NT2/D1 (cell line): ENCODE data around the gene PRKG1.

Experiments
- SUZ12 ChIP-seq: IDR thresholded peaks from 2 replicates; pipeline ENCODE4 v1.6.1; 2011; ENCODE audit not compliant: insufficient read length, insufficient read depth; ENCODE audit errors: extremely low read depth
- YY1 ChIP-seq: IDR thresholded peaks from 2 replicates; pipeline ENCODE4 v1.6.1; 2011; ENCODE audit not compliant: insufficient read length, insufficient read depth
- ZNF274 ChIP-seq: IDR thresholded peaks from 2 replicates; pipeline ENCODE4 v1.6.1; 2011; ENCODE audit warnings: mild to moderate bottlenecking, low read depth, low read length

DNA sequence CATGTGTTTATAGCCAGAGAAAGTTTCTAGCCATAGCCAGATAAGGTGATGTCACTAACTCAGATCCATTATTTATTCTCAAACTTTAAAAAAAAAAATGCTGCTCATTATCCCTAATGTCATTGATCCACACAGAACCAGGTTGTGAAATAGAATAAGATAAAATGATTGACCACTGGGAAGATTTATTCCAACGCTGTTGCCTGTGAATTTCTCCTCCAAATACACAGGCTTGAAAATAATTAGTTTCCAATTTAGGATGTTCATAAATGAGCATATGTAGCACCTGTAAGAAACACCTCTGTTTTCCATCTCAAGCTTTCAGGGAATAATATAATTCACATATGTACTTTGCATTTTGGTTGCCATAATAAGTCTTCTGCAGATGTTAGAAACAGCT, 956.7 kb downstream of the PRKG1 start:
- no peak for TF ChIP-seq ZNF274
- TF ChIP-seq SUZ12: no peak
- no peak for TF ChIP-seq YY1
